IgD-negative memory B cell (primary cell): ENCODE measurements around the gene BTF3L4. TPM values are rescaled to one million over a fixed set of nuclear protein-coding genes. Genes with fewer than 3 reads are reported as not detected.

Source experiments
- H3K27ac Mint-ChIP-seq, 3 donors: one replicate each; pipeline ENCODE4 v1.8.0; 2020 to 2022; ENCODE audit warnings: mild to moderate bottlenecking in 3 of 3, mixed read lengths in 3 of 3, moderate library complexity in 1 of 3
- H3K27me3 Mint-ChIP-seq: one replicate; pipeline ENCODE4 v1.8.0; 2021; ENCODE audit warnings: mixed read lengths
- H3K36me3 Mint-ChIP-seq: one replicate; pipeline ENCODE4 v1.8.0; 2020; ENCODE audit warnings: mild to moderate bottlenecking, mixed read lengths
- H3K4me1 Mint-ChIP-seq, 3 donors: one replicate each; pipeline ENCODE4 v1.8.0; 2020 to 2022; ENCODE audit warnings: mixed read lengths in 3 of 3, mild to moderate bottlenecking in 1 of 3
- H3K4me3 Mint-ChIP-seq, 4 donors: one replicate each; pipeline ENCODE4 v1.8.0; 2020 to 2022; ENCODE audit warnings: mild to moderate bottlenecking in 4 of 4, mixed read lengths in 4 of 4, moderate library complexity in 3 of 4
- H3K9me3 Mint-ChIP-seq, 3 donors: one replicate each; pipeline ENCODE4 v1.8.0; 2020 to 2021; ENCODE audit warnings: mixed read lengths in 3 of 3, mild to moderate bottlenecking in 1 of 3
- polyA plus RNA-seq: library from polyadenylated mRNA; unstranded; fragments of 300-500 nt; fragmentation: Illumina TruSeq; gene quantifications from one replicate; pipeline ENCODE4 v1.2.3, GENCODE V29; 2021

Gene BTF3L4
- polyA plus RNA-seq, 1 donor from 2014 or later, result 60.1 TPM

GRCh38 chr1:52127181-52128180, 71.4 kb downstream of the BTF3L4 start:
- Mint-ChIP-seq H3K9me3 (no peaks in the 10 kb centered on the region), H3K36me3 (no peaks in the 10 kb centered on the region), H3K27ac (peak overlapping the region in 1 of 3 donors; percentile 7), H3K4me3 (no peak overlapping the region), H3K4me1 (no peaks in the 10 kb centered on the region), H3K27me3 (peaks cover 15% of the 10 kb centered on the region)

- H3K4me1 Mint-ChIP-seq, result peaks cover 14 to 26% (median 23%) of the 10 kb centered on the region in 3 donors
- no peak overlapping the region for H3K27ac Mint-ChIP-seq
- H3K9me3 Mint-ChIP-seq, result peaks cover 0 to 2% (median 2%) of the 10 kb centered on the region in 3 donors
- peaks cover 28% of the 10 kb centered on the region for H3K27me3 Mint-ChIP-seq
- peak overlapping the region in 2 of 4 donors; percentile 35 to 59 for H3K4me3 Mint-ChIP-seq
- no peaks in the 10 kb centered on the region for H3K36me3 Mint-ChIP-seq
Observed at GRCh38 chr1:52139817-52140540, 83.9 kb downstream of the BTF3L4 start.

Other genes with a start within 250 kb of the BTF3L4 start
- gene NRDC, start 177.6 kb upstream of the BTF3L4 start, polyA plus RNA-seq, result 74.7 TPM
- gene RAB3B, start 65.6 kb upstream of the BTF3L4 start, polyA plus RNA-seq, result not detected
- gene KTI12, start 22.5 kb upstream of the BTF3L4 start, polyA plus RNA-seq, result 34.3 TPM
- gene TXNDC12, start 1.1 kb upstream of the BTF3L4 start, polyA plus RNA-seq, result 75.4 TPM
- gene ZFYVE9, start 85.8 kb downstream of the BTF3L4 start, polyA plus RNA-seq, result 0.78 TPM